Sigmoid colon (tissue), 7 donors: ENCODE measurements around the gene ATXN2. TPM values are rescaled to one million over a fixed set of nuclear protein-coding genes. Genes with fewer than 3 reads are reported as not detected.

Experiments
- DNase-seq: peaks from one replicate; pipeline ENCODE4 v3.0.0-alpha.2; 2019
- H3K27ac ChIP-seq, 4 donors: fragments of 200-600 bp; sonication (generic); one replicate each; pipeline ENCODE4 v1.5.1; 2016 to 2019; ENCODE audit warnings: mild to moderate bottlenecking in 1 of 4
- H3K27me3 ChIP-seq, 3 donors: fragments of 200-600 bp; sonication (generic); one replicate each; pipeline ENCODE4 v1.5.1; 2019; ENCODE audit warnings: mild to moderate bottlenecking in 1 of 3
- H3K36me3 ChIP-seq, 4 donors: fragments of 200-600 bp; sonication (generic); one replicate each; pipeline ENCODE4 v1.5.1; 2016 to 2019
- H3K4me1 ChIP-seq, 4 donors: fragments of 200-600 bp; sonication (generic); one replicate each; pipeline ENCODE4 v1.5.1; 2017 to 2019
- H3K4me3 ChIP-seq, 4 donors: fragments of 200-600 bp; sonication (generic); one replicate each; pipeline ENCODE4 v1.5.1; 2017 to 2019; ENCODE audit warnings: mild to moderate bottlenecking in 2 of 4, moderate library complexity in 1 of 4
- H3K9me3 ChIP-seq, 4 donors: fragments of 200-600 bp in 3 of 4; sonication (generic) in 3 of 4; one replicate each; pipeline versions ENCODE4 v1.5.1 to v1.6.1; 2013 to 2019
- EP300 ChIP-seq, 4 donors: sonication (generic); formaldehyde crosslinking; IDR thresholded peaks; one replicate each; pipeline ENCODE4 v1.6.1; 2017; ENCODE audit warnings: antibody characterized with exemption in 4 of 4
- POLR2A ChIP-seq, 2 donors: fragments of 450-650 bp; IDR thresholded peaks; one replicate each; pipeline ENCODE4 v1.6.1; 2016; ENCODE audit warnings: antibody characterized with exemption in 2 of 2, mild to moderate bottlenecking in 2 of 2, moderate library complexity in 2 of 2
- POLR2AphosphoS5 ChIP-seq, 4 donors: sonication (generic); formaldehyde crosslinking; IDR thresholded peaks; one replicate each; pipeline ENCODE4 v1.6.1; 2017; ENCODE audit warnings: antibody characterized with exemption in 4 of 4
- WGBS, 2 donors: extraction: QIAGEN DNeasy Blood & Tissue Kit; methylation state at CpG; one replicate each; pipeline ENCODE4 v1.1.7; 2013; 5-methylcytosine and 5-hydroxymethylcytosine counted together
- intact Hi-C: fragments of 100-400 bp; cut with DNase I; formaldehyde crosslinking; loops from one replicate; pipeline ENCODE4 v1.15.1; 2023
- polyA plus RNA-seq, 3 donors: library from polyadenylated mRNA; stranded (reverse); fragments of 200-250 nt; gene quantifications; one replicate each; pipeline ENCODE4 v1.2.3, GENCODE V29; 2013
- total RNA-seq, 4 donors: library from RNA; depleted of rRNA; stranded (reverse); fragments of >200 nt; gene quantifications; one replicate each; pipeline ENCODE4 v1.1.0, GENCODE V29; 2016
- TF ChIP-seq, protein P1 (sequence below), 4 experiments: fragments of 450-650 bp in 3 of 4; fragments of 200-600 bp in 1 of 4; IDR thresholded peaks; one replicate each; pipeline ENCODE4 v1.5.1; 2016 to 2019; ENCODE audit warnings: antibody characterized with exemption in 4 of 4, mild to moderate bottlenecking in 3 of 4, moderate library complexity in 2 of 4
- donor health status: healthy with polysubstance abuse.
- donor health status: Bipolar disorder and iron deficiency.
- donor health status: healthy.

The ATXN2 gene
- total and polyA plus RNA-seq, 7 donors, result 6.5 to 119 (median 42.5) TPM

DNA sequence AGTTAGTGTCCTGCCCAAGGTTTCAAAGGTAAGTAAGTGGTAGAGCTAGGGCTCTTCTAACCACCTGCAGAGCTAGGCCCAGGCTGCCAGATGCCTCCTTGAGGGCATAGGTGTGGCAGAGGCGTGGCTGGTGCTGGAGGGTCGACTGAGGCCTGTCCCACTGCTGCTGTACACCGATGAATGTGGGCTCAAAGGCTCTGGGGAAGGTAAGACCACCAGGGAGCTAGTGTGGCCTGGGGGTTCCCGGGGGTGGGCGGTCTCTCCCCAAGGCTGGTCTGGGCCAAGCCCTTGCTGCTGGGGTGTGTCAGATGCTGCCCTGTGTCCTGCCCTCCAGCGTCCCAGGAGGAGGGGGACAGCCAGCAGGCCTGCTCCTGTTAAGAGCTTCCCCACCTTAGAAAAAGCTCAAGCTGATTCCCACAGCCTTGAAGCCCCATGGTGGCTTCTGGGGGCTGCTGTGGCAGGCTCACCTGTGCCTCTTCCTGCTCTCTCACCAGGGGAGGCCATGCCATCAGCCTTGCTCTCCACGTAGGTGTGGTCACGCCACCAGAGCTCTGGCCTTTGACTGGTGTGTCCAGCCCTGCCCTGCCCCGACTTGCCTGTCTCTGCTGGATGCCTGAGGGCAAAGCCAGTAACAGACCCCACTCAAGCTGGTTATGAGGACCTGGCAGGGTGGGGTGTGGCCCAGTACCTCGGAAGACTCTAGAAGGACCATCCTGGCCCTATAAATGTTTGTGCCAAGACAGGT lies 156.6 kb downstream of the ATXN2 start:
- peaks cover 0 to 52% (median 44%) of the 10 kb centered on the region in 4 donors for H3K4me1 ChIP-seq
- no peaks in the 10 kb centered on the region for H3K9me3 ChIP-seq
- intact Hi-C loops, result no loop called here
- H3K27ac ChIP-seq, result peak overlapping the region; percentile 37 to 78 (median 61)
- no peak for TF ChIP-seq POLR2A (IDR thresholded peaks at IDR 0.05)
- H3K4me3 ChIP-seq, result no peak overlapping the region
- WGBS, 2 donors, result 48 to 79% methylated on average over 10 of the region's 10 CpGs
- peak; percentile 66 for DNase-seq
- H3K27me3 ChIP-seq, result no peaks in the 10 kb centered on the region
- H3K36me3 ChIP-seq, result peaks cover 0 to 39% (median 17%) of the 10 kb centered on the region in 4 donors

DNA sequence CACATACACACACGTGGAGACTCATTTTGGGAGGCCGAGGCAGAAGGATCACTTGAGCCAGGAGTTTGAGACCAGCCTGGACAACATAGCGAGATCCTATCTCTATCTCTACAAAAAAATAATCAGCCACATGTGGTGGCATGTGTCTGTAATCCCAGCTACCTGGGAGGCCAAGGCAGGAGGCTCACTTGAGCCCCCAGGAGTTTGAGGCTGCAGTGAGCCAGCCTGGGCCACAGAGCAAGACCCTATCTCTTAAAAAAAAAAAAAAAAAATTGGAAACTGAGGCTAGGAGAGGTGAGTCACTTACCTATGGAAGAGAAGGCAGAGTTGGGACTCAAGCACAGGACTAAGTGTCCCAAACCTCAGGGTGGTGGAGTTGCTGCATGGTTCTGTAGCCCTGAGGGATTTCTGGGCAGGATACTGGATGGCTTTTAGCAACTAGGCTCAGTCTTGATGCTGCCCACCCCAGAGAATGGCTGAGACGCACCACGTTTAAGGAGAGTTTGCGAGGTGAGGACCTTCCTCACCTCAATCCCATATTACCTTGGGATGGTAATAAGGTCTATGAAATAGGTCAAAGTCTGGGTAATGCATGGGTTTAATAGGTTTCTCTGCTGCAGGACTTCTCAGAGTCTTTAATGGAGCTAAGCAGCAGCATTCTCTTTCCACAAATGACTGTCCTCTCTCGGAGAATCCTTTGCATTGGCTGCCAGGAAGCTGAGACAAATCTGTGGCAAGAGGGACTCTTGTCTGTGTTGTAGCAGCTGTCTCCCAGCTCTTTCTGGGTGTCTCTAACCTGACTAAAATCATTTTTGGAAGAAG lies 157.8 kb downstream of the ATXN2 start:
- intact Hi-C loops, result no loop called here

DNA sequence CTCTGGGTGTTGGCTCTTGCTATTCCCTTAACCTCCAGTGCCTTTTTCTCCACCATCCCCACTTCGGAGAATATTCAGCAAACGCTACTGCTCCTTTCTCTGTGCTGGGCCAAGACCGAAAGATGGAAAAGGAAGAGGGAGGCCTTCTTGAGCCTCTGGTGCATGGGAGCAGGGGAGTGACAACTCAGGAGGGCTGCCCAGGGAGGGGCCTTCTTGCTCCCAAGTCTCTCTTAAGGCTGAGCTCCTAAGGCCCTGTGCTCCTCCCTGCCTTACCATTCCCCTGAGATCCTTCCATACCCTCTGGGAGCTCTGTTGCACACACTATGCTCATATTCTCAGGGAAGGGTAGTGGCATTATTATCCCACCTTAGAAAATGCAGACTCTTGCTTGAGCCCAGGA lies 158.5 kb downstream of the ATXN2 start:
- no peak overlapping the region for H3K4me3 ChIP-seq
- H3K36me3 ChIP-seq, result peaks cover 0 to 26% (median 8%) of the 10 kb centered on the region in 4 donors
- peak overlapping the region in 3 of 4 donors; percentile 36 to 46 (median 41) for H3K27ac ChIP-seq
- TF ChIP-seq POLR2AphosphoS5 (IDR thresholded peaks at IDR 0.05), result no peak
- intact Hi-C loops, result no loop called here
- H3K9me3 ChIP-seq, result no peaks in the 10 kb centered on the region
- WGBS, 2 donors, result 91 to 96% methylated on average over 3 of the region's 3 CpGs
- peak; percentile 50 for DNase-seq
- no peaks in the 10 kb centered on the region for H3K27me3 ChIP-seq
- H3K4me1 ChIP-seq, result peaks cover 0 to 52% (median 33%) of the 10 kb centered on the region in 4 donors

More for the DNA sequence above, 157.8 kb downstream of the ATXN2 start:
- Histone ChIP-seq H3K36me3 (peaks cover 0 to 27% (median 11%) of the 10 kb centered on the region in 4 donors), H3K27me3 (no peaks in the 10 kb centered on the region), H3K9me3 (no peaks in the 10 kb centered on the region), H3K4me3 (no peak overlapping the region), H3K27ac (peak overlapping the region in 2 of 4 donors; percentile 36 to 45), H3K4me1 (peaks cover 0 to 52% (median 38%) of the 10 kb centered on the region in 4 donors)
- WGBS, 2 donors, result 81 to 88% methylated on average over 7 of the region's 7 CpGs
- peak; percentile 17 for DNase-seq
- TF ChIP-seq POLR2A (IDR thresholded peaks at IDR 0.05) (no peak), EP300 (IDR thresholded peaks at IDR 0.05) (no peak), POLR2AphosphoS5 (IDR thresholded peaks at IDR 0.05) (no peak)
- TF ChIP-seq, protein P1, sequence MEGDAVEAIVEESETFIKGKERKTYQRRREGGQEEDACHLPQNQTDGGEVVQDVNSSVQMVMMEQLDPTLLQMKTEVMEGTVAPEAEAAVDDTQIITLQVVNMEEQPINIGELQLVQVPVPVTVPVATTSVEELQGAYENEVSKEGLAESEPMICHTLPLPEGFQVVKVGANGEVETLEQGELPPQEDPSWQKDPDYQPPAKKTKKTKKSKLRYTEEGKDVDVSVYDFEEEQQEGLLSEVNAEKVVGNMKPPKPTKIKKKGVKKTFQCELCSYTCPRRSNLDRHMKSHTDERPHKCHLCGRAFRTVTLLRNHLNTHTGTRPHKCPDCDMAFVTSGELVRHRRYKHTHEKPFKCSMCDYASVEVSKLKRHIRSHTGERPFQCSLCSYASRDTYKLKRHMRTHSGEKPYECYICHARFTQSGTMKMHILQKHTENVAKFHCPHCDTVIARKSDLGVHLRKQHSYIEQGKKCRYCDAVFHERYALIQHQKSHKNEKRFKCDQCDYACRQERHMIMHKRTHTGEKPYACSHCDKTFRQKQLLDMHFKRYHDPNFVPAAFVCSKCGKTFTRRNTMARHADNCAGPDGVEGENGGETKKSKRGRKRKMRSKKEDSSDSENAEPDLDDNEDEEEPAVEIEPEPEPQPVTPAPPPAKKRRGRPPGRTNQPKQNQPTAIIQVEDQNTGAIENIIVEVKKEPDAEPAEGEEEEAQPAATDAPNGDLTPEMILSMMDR (IDR thresholded peaks at IDR 0.05), result no peak

DNA sequence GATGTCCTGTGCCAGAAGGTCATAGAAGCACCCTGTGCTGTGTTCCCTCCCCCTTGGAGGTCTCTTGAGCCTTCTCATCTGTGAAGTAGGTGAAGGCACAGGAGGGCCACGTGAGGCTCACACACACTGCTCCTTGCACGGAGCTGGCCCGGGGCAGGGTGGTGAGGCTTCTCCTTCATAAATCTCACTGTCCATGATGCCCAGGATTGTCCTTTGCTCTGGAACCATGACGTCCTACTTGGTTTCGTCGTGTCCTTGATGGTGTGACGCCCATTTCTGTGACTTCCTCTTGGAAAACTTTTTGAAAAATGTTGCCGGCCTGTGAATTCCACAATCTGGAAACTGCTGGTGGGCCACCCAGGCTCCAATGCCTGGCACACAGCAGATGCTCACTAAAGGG lies 159.0 kb downstream of the ATXN2 start:
- WGBS, 2 donors, result 81 to 82% methylated on average over 8 of the region's 8 CpGs
- H3K4me1 ChIP-seq, result peaks cover 0 to 52% (median 33%) of the 10 kb centered on the region in 4 donors
- peak overlapping the region; percentile 34 to 46 (median 38) for H3K27ac ChIP-seq
- no peak overlapping the region for H3K4me3 ChIP-seq
- peaks cover 0 to 26% (median 6%) of the 10 kb centered on the region in 4 donors for H3K36me3 ChIP-seq
- peak; percentile 63 for DNase-seq
- intact Hi-C loops, result no loop called here
- H3K9me3 ChIP-seq, result no peaks in the 10 kb centered on the region
- no peak for TF ChIP-seq POLR2A (IDR thresholded peaks at IDR 0.05)
- no peak for TF ChIP-seq POLR2AphosphoS5 (IDR thresholded peaks at IDR 0.05)
- TF ChIP-seq EP300 (IDR thresholded peaks at IDR 0.05), result no peak
- TF ChIP-seq, protein P1 (IDR thresholded peaks at IDR 0.05), result no peak
- no peaks in the 10 kb centered on the region for H3K27me3 ChIP-seq

DNA sequence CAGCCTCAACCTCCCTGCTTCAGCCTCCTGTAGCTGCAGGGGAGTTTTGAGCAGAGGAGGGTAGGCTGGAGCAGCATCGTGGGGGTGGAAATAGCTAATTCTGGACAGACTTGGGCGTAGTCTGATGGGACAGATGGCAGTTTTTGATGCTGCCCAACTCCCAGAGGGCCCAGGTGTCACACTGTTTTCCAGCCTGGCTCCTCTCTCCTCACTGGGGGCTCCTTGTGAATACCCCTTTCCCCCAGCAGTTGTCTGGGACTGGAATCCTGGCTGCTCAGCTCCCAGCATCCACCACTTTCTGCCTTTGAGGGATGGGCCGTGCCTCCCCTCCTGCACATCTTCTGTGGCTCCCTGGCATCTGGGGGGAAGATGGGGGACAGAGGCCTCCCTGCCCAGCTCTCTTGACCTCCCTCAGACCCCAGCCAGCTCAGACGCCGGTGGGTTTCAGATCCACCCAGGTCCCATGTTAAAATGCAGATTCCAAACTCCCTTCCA lies 159.4 kb downstream of the ATXN2 start:
- intact Hi-C loops, result no loop called here
- H3K27me3 ChIP-seq, result no peaks in the 10 kb centered on the region
- DNase-seq, result peak; percentile 58
- H3K4me1 ChIP-seq, result peaks cover 0 to 52% (median 33%) of the 10 kb centered on the region in 4 donors
- 80 to 81% methylated on average over 5 of the region's 5 CpGs for WGBS, 2 donors
- no peak overlapping the region for H3K4me3 ChIP-seq
- peaks cover 0 to 26% (median 6%) of the 10 kb centered on the region in 4 donors for H3K36me3 ChIP-seq
- TF ChIP-seq EP300 (IDR thresholded peaks at IDR 0.05), result no peak
- TF ChIP-seq POLR2AphosphoS5 (IDR thresholded peaks at IDR 0.05), result peak in 1 of 4 donors; percentile 10
- no peaks in the 10 kb centered on the region for H3K9me3 ChIP-seq
- peak overlapping the region; percentile 34 to 46 (median 38) for H3K27ac ChIP-seq

DNA sequence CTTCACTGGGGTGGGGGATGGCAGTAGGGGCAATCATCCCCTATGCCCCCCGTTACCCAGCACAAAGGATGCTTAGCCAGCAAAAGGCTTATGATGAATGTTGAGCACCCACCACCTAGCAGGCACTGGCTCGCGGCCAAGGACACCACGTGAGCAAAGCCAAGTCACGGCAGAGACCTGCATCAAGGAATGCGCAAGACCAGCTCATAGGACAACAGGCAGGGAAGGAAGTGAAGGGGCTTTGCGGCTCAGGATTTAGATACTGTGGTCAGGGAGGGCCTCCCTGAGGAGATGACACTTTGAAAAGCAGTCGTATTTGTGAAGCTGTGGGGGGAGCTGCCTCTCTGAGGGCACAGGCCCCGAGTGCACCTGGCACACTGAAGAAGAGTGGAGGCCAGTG lies 160.6 kb downstream of the ATXN2 start:
- Histone ChIP-seq H3K27me3 (no peaks in the 10 kb centered on the region), H3K4me1 (peaks cover 0 to 59% (median 38%) of the 10 kb centered on the region in 4 donors), H3K36me3 (peaks cover 0 to 20% (median 4%) of the 10 kb centered on the region in 4 donors), H3K9me3 (no peaks in the 10 kb centered on the region), H3K27ac (peak overlapping the region in 3 of 4 donors; percentile 17 to 46 (median 44)), H3K4me3 (no peak overlapping the region)
- intact Hi-C loops, result no loop called here
- TF ChIP-seq POLR2AphosphoS5 (IDR thresholded peaks at IDR 0.05), result peak in 1 of 4 donors; percentile 19
- TF ChIP-seq, protein P1 (IDR thresholded peaks at IDR 0.05), result no peak
- TF ChIP-seq EP300 (IDR thresholded peaks at IDR 0.05), result no peak
- 42 to 62% methylated on average over 9 of the region's 9 CpGs for WGBS, 2 donors
- DNase-seq, result no peak
